Neural crest cell (in vitro differentiated cells): Measurements from ENCODE around the gene CFAP221. TPM values are rescaled to one million over a fixed set of nuclear protein-coding genes. Genes with fewer than 3 reads are reported as not detected.

Source experiments
- DNase-seq: peaks from one replicate; pipeline ENCODE4 v3.0.0; 2021; ENCODE audit warnings: low read depth, mixed read lengths, low spot score
- H3K27ac Mint-ChIP-seq: one replicate; pipeline ENCODE4 v1.8.0; 2021; ENCODE audit warnings: mild to moderate bottlenecking, mixed read lengths; ENCODE audit not compliant: unreplicated experiment
- H3K27me3 Mint-ChIP-seq: 2 replicates; pipeline ENCODE4 v1.8.0; 2021; ENCODE audit warnings: low read depth, mild to moderate bottlenecking, mixed read lengths
- H3K36me3 Mint-ChIP-seq: 2 replicates; pipeline ENCODE4 v1.8.0; 2021; ENCODE audit warnings: low read depth, mild to moderate bottlenecking, mixed read lengths
- H3K4me1 Mint-ChIP-seq: 2 replicates; pipeline ENCODE4 v1.8.0; 2021; ENCODE audit warnings: mixed read lengths
- H3K4me3 Mint-ChIP-seq: one replicate; pipeline ENCODE4 v1.8.0; 2021; ENCODE audit warnings: mild to moderate bottlenecking, mixed read lengths
- H3K9me3 Mint-ChIP-seq: 2 replicates; pipeline ENCODE4 v1.8.0; 2021; ENCODE audit warnings: mixed read lengths
- CTCF ChIP-seq: fragments of 200-600 bp; sonication (generic); conservative IDR thresholded peaks from 2 replicates; pipeline ENCODE4 v1.5.0; 2021; ENCODE audit warnings: antibody characterized with exemption, mild to moderate bottlenecking
- total RNA-seq: library from RNA; stranded (reverse); gene quantifications from 2 replicates; pipeline ENCODE4 v1.2.1, GENCODE V29; 2021

CFAP221 gene
- total RNA-seq, 1 donor from 2014 or later, result 2.0 TPM

GRCh38 chr2:119660343-119660658 is 116.1 kb downstream of the CFAP221 start:
- no peak for DNase-seq
- peaks cover 5% of the 10 kb centered on the region for H3K36me3 Mint-ChIP-seq
- peaks cover 3% of the 10 kb centered on the region for H3K9me3 Mint-ChIP-seq
- no peak overlapping the region for H3K27ac Mint-ChIP-seq
- H3K4me1 Mint-ChIP-seq, result no peaks in the 10 kb centered on the region
- H3K4me3 Mint-ChIP-seq, result no peak overlapping the region
- H3K27me3 Mint-ChIP-seq, result peaks cover 3% of the 10 kb centered on the region
- TF ChIP-seq CTCF, result no peak

- Mint-ChIP-seq H3K36me3 (peaks cover 6% of the 10 kb centered on the region), H3K27me3 (peaks cover 3% of the 10 kb centered on the region), H3K4me1 (no peaks in the 10 kb centered on the region), H3K9me3 (peaks cover 6% of the 10 kb centered on the region), H3K4me3 (no peak overlapping the region), H3K27ac (no peak overlapping the region)
- no peak for DNase-seq
- no peak for TF ChIP-seq CTCF
Observed at GRCh38 chr2:119662297-119662696, 118.0 kb downstream of the CFAP221 start.

DNA sequence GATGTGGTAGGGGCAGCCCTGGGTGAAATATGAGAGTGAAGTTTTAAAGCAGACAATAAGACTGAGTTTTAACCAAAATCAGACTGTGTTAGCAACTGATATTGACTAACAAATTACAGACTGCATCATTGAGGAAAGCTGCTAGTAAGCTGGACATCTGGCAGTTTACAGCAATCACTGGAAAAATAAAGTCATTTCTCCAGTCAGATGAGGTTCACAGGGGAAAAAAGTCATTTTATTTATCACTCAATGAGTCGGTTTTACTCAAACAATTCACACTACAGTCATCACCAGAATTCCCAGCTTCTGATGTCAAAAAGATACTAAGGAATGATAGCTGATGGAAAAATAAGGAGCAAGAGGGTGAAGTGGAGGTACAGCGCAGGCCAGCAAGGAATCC is 124.3 kb downstream of the CFAP221 start:
- no peak overlapping the region for H3K4me3 Mint-ChIP-seq
- no peak overlapping the region for H3K27ac Mint-ChIP-seq
- no peaks in the 10 kb centered on the region for H3K4me1 Mint-ChIP-seq
- DNase-seq, result no peak
- peaks cover 6% of the 10 kb centered on the region for H3K9me3 Mint-ChIP-seq
- H3K27me3 Mint-ChIP-seq, result peaks cover 3% of the 10 kb centered on the region
- peaks cover 6% of the 10 kb centered on the region for H3K36me3 Mint-ChIP-seq
- TF ChIP-seq CTCF, result no peak

- DNase-seq, result no peak
- Mint-ChIP-seq H3K4me3 (no peak overlapping the region), H3K27ac (no peak overlapping the region), H3K27me3 (peaks cover 2% of the 10 kb centered on the region), H3K4me1 (no peaks in the 10 kb centered on the region), H3K9me3 (peaks cover 3% of the 10 kb centered on the region), H3K36me3 (no peaks in the 10 kb centered on the region)
- TF ChIP-seq CTCF, result no peak
Observed at GRCh38 chr2:119671016-119671415, 126.8 kb downstream of the CFAP221 start.

GRCh38 chr2:119671752-119672151 is 127.5 kb downstream of the CFAP221 start:
- no peak overlapping the region for H3K27ac Mint-ChIP-seq

More at GRCh38 chr2:119671752-119672151, 127.5 kb downstream of the CFAP221 start:
- Mint-ChIP-seq H3K27me3 (peaks cover 2% of the 10 kb centered on the region), H3K9me3 (no peaks in the 10 kb centered on the region), H3K4me1 (no peaks in the 10 kb centered on the region), H3K4me3 (no peak overlapping the region), H3K36me3 (no peaks in the 10 kb centered on the region)
- TF ChIP-seq CTCF, result no peak
- no peak for DNase-seq
